AG10803 (cell line): Measurements from ENCODE around the gene SAP25.

ENCODE experiments used
- DNase-seq: peaks from one replicate; pipeline ENCODE4 v3.0.0; 2010; ENCODE audit warnings: low read depth
- H3K4me3 ChIP-seq: 2 replicates; pipeline ENCODE4 v1.5.1; 2011; ENCODE audit warnings: mild to moderate bottlenecking, low read length, control low read depth
- TF ChIP-seq, protein P1 (sequence below): conservative IDR thresholded peaks from 2 replicates; pipeline ENCODE4 v1.5.1; 2011; ENCODE audit warnings: mild to moderate bottlenecking, low read length, control low read depth, inconsistent platforms

SAP25 gene

GRCh38 chr7:100612730-100613390 is 39.2 kb upstream of the SAP25 start:
- TF ChIP-seq, protein P1, sequence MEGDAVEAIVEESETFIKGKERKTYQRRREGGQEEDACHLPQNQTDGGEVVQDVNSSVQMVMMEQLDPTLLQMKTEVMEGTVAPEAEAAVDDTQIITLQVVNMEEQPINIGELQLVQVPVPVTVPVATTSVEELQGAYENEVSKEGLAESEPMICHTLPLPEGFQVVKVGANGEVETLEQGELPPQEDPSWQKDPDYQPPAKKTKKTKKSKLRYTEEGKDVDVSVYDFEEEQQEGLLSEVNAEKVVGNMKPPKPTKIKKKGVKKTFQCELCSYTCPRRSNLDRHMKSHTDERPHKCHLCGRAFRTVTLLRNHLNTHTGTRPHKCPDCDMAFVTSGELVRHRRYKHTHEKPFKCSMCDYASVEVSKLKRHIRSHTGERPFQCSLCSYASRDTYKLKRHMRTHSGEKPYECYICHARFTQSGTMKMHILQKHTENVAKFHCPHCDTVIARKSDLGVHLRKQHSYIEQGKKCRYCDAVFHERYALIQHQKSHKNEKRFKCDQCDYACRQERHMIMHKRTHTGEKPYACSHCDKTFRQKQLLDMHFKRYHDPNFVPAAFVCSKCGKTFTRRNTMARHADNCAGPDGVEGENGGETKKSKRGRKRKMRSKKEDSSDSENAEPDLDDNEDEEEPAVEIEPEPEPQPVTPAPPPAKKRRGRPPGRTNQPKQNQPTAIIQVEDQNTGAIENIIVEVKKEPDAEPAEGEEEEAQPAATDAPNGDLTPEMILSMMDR = no peak
- no peak for DNase-seq
- H3K4me3 ChIP-seq = peak overlapping the region; percentile 69

DNA sequence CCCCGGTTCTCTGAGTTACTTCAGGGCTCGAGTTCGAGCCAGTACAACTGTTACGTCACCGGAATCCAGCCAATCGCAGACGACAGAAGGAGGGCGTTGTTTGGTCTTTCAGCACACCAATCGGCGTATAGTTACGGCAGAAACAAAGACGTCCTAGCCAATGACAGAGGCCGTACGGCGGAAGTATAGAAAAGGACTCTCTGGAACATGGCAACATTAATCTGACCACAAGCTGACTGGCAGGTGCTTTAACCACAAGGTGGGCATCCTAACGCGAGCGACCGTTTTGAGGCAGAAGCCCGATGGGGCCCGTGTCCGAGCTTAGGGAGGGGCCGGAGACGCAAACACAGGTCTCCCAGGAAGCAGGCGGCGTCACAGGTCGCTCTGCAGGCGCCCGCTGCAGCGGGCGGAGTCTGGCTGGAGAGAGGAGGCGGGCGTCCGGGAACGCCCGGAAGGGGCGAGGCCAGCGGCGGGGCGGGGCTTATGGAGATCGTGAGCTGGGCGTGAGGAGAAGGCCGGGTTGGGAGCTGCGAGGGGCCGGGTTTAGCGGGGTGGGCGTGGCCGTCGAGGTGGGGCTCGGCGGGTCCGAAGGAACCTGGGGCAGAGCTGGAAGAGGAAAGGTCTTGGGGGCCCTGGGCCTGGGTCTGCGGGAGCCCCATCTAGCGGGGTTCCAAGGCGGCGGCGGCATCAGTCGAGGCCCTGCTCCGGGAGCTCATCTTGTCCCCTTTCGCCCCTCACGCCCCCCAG is 38.5 kb upstream of the SAP25 start, which contains the start of gene MOSPD3:
TSS of gene MOSPD3 (plus strand) at position 558 of the 747 bp plus-strand sequence. CDS start 252 bp downstream, outside the sequence.
- TF ChIP-seq, protein P1 = no peak
- DNase-seq = peak; percentile 99
- peak within 1 kb of the TSS; percentile 69 for H3K4me3 ChIP-seq

- TF ChIP-seq, protein P1 = no peak
- DNase-seq = no peak
- no peak overlapping the region for H3K4me3 ChIP-seq
These were observed 36.3 kb upstream of the SAP25 start for GRCh38 chr7:100609958-100610357.

DNA sequence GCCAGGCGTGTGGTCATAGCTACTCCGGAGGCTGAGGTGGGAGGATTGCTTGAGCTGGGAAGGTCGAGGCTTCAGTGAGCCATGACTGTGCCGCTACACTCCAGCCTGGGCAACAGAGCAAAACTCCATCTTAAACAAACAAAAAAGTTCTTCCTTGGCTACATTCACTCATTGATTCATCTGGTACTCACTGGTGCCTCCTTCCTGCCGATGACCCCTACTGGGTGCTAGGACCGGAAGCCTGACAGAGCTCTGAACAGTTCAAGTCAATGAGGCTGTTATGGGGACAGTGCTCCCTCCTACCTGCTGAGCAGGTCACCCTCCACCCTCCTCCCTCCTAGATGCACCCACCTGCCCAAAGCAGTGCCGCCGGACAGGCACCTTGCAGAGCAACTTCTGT is 33.4 kb upstream of the SAP25 start:
- DNase-seq = no peak
- no peak overlapping the region for H3K4me3 ChIP-seq
- TF ChIP-seq, protein P1 = no peak

DNA sequence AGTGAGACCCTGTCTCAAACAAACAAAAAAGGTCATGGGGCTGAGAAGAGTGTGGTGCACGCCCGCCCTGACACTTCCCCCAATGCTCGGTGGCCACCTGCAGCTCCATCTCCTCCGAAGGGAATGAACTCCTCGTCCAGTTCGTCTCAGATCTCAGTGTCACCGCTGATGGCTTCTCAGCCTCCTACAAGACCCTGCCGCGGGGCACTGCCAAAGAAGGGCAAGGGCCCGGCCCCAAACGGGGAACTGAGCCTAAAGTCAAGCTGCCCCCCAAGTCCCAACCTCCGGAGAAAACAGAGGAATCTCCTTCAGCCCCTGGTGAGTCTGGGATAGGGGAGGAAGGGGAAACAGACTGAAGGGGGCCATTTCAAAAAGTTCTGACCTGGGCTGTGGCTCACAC is 32.6 kb upstream of the SAP25 start:
- H3K4me3 ChIP-seq = no peak overlapping the region
- TF ChIP-seq, protein P1 = no peak
- DNase-seq = no peak

DNA sequence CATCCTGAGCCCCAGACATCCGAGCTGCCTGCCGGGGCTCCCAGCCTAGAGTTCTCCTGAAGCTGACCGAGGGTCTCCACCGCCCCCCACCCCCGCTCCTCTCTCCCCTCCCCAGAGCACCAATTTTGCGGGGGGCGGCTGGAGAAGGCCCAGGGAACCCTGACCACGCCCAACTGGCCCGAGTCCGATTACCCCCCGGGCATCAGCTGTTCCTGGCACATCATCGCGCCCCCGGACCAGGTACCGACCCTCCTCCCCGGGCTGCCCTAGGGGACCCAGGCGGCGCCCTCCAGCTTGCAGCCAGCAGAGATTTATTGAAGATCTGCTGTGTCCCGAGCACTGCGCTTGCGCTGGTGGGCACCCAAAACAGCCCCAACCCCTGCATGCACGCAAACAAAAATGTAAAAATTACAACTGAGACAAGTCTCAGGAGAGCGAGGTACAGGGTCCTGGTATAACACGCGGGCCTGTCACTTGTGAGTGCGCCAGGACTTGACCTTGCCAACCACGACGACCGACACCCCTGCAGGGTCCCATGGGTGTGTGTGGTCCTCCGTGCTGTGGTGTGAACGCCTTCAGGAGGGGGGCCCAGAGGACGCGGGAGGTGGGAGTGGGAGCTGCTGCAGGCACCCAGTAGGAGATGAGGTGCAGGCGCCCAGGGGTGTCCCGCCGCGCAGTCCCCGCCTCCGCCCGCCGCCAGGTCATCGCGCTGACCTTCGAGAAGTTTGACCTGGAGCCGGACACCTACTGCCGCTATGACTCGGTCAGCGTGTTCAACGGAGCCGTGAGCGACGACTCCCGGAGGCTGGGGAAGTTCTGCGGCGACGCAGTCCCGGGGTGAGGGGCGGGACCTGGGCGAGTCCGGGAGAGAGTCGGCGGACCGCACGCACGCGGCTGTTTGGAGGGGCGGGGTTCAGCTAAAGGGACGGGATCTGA is 31.5 kb upstream of the SAP25 start:
- peak overlapping the region; percentile 97 for H3K4me3 ChIP-seq
- no peak for DNase-seq
- TF ChIP-seq, protein P1 = no peak
